Caco-2 (cell line): ENCODE results near the gene CFAP161. TPM values are rescaled to one million over a fixed set of nuclear protein-coding genes. Genes with fewer than 3 reads are reported as not detected.

Experiments
- BruUV-seq: library from RNA; stranded (reverse); fragments of 400-500 nt; replicated peaks from 2 replicates; lab custom pipeline; 2021; lab: Mats Ljungman, UMichigan
- CTCF ChIA-PET: fragments of 300-600 bp; sonication (Branson Sonifier 250); formaldehyde crosslinking; loops from one replicate; lab custom pipeline; 2022; ENCODE audit warnings: antibody characterized with exemption; lab: Charles Lee
- POLR2A ChIA-PET: fragments of 300-600 bp; sonication (Branson Sonifier 250); formaldehyde crosslinking; loops from one replicate; lab custom pipeline; 2022; ENCODE audit warnings: antibody characterized with exemption; lab: Charles Lee
- DNase-seq, 2 experiments: peaks; one replicate each; pipeline versions ENCODE4 v3.0.0 to v3.0.0-alpha.2; 2020 to 2022
- H3K27me3 ChIP-seq: replicated peaks from 2 replicates; pipeline ENCODE4 v1.6.0; 2011; ENCODE audit warnings: low read length; ENCODE audit not compliant: control insufficient read depth, insufficient read depth
- H3K36me3 ChIP-seq: 2 replicates; pipeline ENCODE4 v1.5.1; 2011; ENCODE audit warnings: low read length; ENCODE audit not compliant: control insufficient read depth, insufficient read depth
- H3K4me1 ChIP-seq: fragments of 250-450 bp; sonication (Bioruptor Pico); 2 replicates; pipeline ENCODE4 v1.5.1; 2020; ENCODE audit warnings: mild to moderate bottlenecking
- H3K4me3 ChIP-seq: 2 replicates; pipeline ENCODE4 v1.5.1; 2011; ENCODE audit warnings: low read depth, mild to moderate bottlenecking, control low read depth, low read length
- H3K9me3 ChIP-seq: fragments of 250-450 bp; sonication (Bioruptor Pico); 2 replicates; pipeline ENCODE4 v1.5.1; 2020; ENCODE audit warnings: mild to moderate bottlenecking, moderate library complexity
- H3K27ac Mint-ChIP-seq: one replicate; pipeline ENCODE4 v1.8.0; 2022; ENCODE audit warnings: mixed read lengths; ENCODE audit not compliant: unreplicated experiment
- H3K27me3 Mint-ChIP-seq: one replicate; pipeline ENCODE4 v1.8.0; 2022; ENCODE audit warnings: mixed read lengths; ENCODE audit not compliant: insufficient read depth, unreplicated experiment
- H3K36me3 Mint-ChIP-seq: one replicate; pipeline ENCODE4 v1.8.0; 2022; ENCODE audit warnings: mild to moderate bottlenecking, mixed read lengths; ENCODE audit not compliant: insufficient read depth, unreplicated experiment
- H3K4me1 Mint-ChIP-seq: one replicate; pipeline ENCODE4 v1.8.0; 2022; ENCODE audit warnings: low read depth, mixed read lengths; ENCODE audit not compliant: unreplicated experiment
- H3K4me3 Mint-ChIP-seq: one replicate; pipeline ENCODE4 v1.8.0; 2022; ENCODE audit warnings: mild to moderate bottlenecking, moderate library complexity, mixed read lengths; ENCODE audit not compliant: unreplicated experiment
- H3K9me3 Mint-ChIP-seq: one replicate; pipeline ENCODE4 v1.8.0; 2022; ENCODE audit warnings: mixed read lengths; ENCODE audit not compliant: unreplicated experiment
- CTCF ChIP-seq, 2 experiments: fragments of 200-600 bp in 1 of 2; IDR thresholded peaks; 1 replicate in 1 of 2; 2 replicates in 1 of 2; pipeline versions ENCODE4 v1.5.1 to v1.8.0; 2011 to 2022; ENCODE audit warnings: antibody characterized with exemption in 1 of 2, control low read depth in 1 of 2, inconsistent platforms in 1 of 2, low read depth in 1 of 2, low read length in 1 of 2, mild to moderate bottlenecking in 1 of 2, moderate library complexity in 1 of 2; ENCODE audit not compliant: insufficient read depth in 1 of 2, severe bottlenecking in 1 of 2, unreplicated experiment in 1 of 2
- intact Hi-C: fragments of 100-400 bp; cut with micrococcal nuclease; formaldehyde crosslinking; loops from one replicate; pipeline ENCODE4 v1.10.0; 2022; ENCODE audit not compliant: unreplicated experiment
- total RNA-seq: library from RNA; stranded (reverse); gene quantifications from 2 replicates; pipeline ENCODE4 v1.2.3, GENCODE V29; 2022

Gene CFAP161
- total RNA-seq, 1 experiment from 2014 or later, result not detected

DNA sequence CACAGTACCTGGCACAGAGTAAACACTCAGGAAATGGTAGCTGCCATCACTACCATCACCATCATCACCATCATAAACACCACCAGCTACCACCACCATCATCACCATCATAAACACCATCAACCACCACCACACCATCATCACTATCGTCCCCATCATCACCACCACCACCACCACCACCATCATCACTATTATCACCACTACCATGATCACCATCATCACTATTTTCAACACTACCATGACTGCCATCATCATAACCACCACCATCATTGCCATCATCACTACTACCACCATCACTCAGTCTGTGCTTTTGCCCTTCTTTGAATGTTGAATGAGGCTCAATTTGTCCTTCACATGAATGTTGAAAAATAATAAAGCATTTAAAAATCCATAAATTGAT is 41.4 kb downstream of the CFAP161 start:
- Histone ChIP-seq H3K4me1 (no peaks in the 10 kb centered on the region), H3K27me3 (no peaks in the 10 kb centered on the region), H3K36me3 (no peaks in the 10 kb centered on the region), H3K4me3 (no peak overlapping the region), H3K9me3 (no peaks in the 10 kb centered on the region)
- POLR2A ChIA-PET, result no interaction called here
- H3K4me3 Mint-ChIP-seq, result no peak overlapping the region
- intact Hi-C loops, result no loop called here
- H3K9me3 Mint-ChIP-seq, result no peaks in the 10 kb centered on the region
- H3K36me3 Mint-ChIP-seq, result no peaks in the 10 kb centered on the region
- H3K4me1 Mint-ChIP-seq, result no peaks in the 10 kb centered on the region
- H3K27ac Mint-ChIP-seq, result no peak overlapping the region
- TF ChIP-seq CTCF (IDR thresholded peaks at IDR 0.05; ENCODE audit: insufficient read depth in 1 of 2, low read depth in 1 of 2, low read length in 1 of 2, severe bottlenecking in 1 of 2, unreplicated experiment in 1 of 2), result no peak
- no TSS peak for BruUV-seq
- CTCF ChIA-PET, result no interaction called here
- no peak for DNase-seq
- H3K27me3 Mint-ChIP-seq, result peaks cover 13% of the 10 kb centered on the region

DNA sequence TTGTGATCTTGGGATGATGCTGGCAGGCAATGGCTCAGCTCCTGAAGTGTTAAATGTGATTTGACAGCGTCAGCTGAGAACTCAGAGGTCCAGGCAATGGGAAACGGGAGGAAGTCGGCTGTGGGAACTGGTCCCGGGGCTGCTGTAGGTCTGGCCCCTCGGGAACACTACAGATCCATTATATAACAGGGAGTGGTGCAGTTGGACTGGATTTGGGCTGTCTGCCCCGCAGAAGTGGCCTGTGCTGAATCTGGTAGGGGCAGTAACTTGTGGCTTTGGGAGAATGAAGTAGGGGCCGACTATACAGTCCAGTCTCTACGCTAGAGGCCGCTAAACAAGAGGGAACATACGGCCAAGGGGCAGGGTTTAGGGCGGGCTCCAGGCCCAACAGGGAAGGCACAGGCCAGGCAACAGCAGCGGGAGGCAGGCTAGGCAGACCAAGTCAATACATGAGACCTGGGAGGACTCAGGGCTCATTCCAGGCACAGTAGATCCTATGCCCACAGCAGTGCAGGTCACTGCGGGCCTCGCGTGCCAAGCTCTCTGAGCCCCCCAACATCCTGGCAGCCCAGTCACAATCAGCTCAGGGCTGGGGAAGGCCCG is 42.3 kb downstream of the CFAP161 start:
- H3K4me3 Mint-ChIP-seq, result no peak overlapping the region
- no peaks in the 10 kb centered on the region for H3K4me1 ChIP-seq
- H3K36me3 Mint-ChIP-seq, result no peaks in the 10 kb centered on the region
- H3K9me3 Mint-ChIP-seq, result no peaks in the 10 kb centered on the region
- H3K27me3 Mint-ChIP-seq, result peaks cover 16% of the 10 kb centered on the region
- H3K27ac Mint-ChIP-seq, result no peak overlapping the region
- no peak for DNase-seq
- TF ChIP-seq CTCF (IDR thresholded peaks at IDR 0.05; ENCODE audit: insufficient read depth in 1 of 2, low read depth in 1 of 2, low read length in 1 of 2, severe bottlenecking in 1 of 2, unreplicated experiment in 1 of 2), result no peak
- POLR2A ChIA-PET, result no interaction called here
- no peaks in the 10 kb centered on the region for H3K27me3 ChIP-seq
- H3K4me3 ChIP-seq, result no peak overlapping the region
- no peaks in the 10 kb centered on the region for H3K4me1 Mint-ChIP-seq
- CTCF ChIA-PET, result no interaction called here
- intact Hi-C loops, result no loop called here
- BruUV-seq, result no TSS peak
- H3K9me3 ChIP-seq, result no peaks in the 10 kb centered on the region
- H3K36me3 ChIP-seq, result no peaks in the 10 kb centered on the region

DNA sequence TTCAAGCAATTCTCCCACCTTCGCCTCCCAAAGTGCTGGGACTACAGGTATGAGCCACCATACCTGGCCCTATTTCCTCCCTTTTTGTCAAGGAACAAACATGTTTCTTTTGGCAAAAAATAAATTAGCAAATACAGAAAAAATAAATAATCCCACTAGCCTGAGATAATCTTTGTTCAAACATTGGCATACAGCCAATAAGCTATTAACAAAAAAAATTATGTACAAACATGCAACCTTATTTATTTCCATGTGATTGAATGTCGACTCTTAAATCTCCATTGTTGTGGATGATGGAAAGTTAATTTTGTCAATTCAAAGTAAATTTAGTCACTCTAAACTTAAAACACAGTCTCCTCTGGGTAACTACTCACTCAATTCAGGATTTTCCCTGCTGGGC is 44.3 kb downstream of the CFAP161 start:
- Histone ChIP-seq H3K4me3 (no peak overlapping the region), H3K9me3 (no peaks in the 10 kb centered on the region), H3K36me3 (no peaks in the 10 kb centered on the region), H3K27me3 (no peaks in the 10 kb centered on the region), H3K4me1 (no peaks in the 10 kb centered on the region)
- no peak for TF ChIP-seq CTCF (IDR thresholded peaks at IDR 0.05; ENCODE audit: insufficient read depth in 1 of 2, low read depth in 1 of 2, low read length in 1 of 2, severe bottlenecking in 1 of 2, unreplicated experiment in 1 of 2)
- CTCF ChIA-PET, result no interaction called here
- H3K36me3 Mint-ChIP-seq, result no peaks in the 10 kb centered on the region
- H3K4me1 Mint-ChIP-seq, result no peaks in the 10 kb centered on the region
- peaks cover 17% of the 10 kb centered on the region for H3K27me3 Mint-ChIP-seq
- H3K4me3 Mint-ChIP-seq, result no peak overlapping the region
- POLR2A ChIA-PET, result no interaction called here
- H3K9me3 Mint-ChIP-seq, result no peaks in the 10 kb centered on the region
- DNase-seq, result no peak
- intact Hi-C loops, result no loop called here
- H3K27ac Mint-ChIP-seq, result no peak overlapping the region
- no TSS peak for BruUV-seq
